Fibroblast of upper back skin (primary cell): ENCODE results near the gene KIF16B.
"Not testable (repeated sequence)": the region's sequence is repeated elsewhere in the genome, so short reads cannot be mapped to it uniquely, and the experiment has no call there.

ENCODE experiments used
- DNase-seq: peaks from one replicate; pipeline ENCODE4 v3.0.0-alpha.2; 2013

KIF16B gene

DNA sequence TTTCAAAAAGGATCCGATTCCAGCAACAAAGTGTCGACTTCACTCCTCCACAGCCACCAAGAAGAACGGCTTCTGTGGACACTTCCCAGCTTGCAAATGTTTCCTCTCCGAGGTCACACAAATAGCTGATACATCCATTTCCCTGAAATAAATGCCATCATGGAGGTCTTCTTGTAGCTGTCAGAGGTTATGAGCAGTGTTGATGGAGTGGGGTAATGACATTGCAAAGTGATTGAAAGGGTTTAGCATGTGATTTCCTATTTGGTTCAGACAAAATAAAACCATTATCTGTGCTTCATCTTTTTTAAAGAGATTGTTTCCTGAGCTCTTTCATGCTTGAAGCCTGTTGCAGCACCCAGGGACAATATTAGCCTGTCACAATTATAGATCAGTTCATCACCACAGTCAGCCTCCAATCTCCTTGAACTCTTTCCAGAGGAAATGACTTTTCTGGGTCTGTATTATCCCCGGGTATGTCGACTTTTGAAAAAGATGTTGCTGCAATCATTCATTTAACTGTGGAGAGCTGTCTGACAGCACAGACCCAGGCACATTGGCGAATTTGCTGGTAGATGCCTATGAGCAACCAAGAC lies 16.9 kb upstream of the KIF16B start:
- DNase-seq = no peak

DNA sequence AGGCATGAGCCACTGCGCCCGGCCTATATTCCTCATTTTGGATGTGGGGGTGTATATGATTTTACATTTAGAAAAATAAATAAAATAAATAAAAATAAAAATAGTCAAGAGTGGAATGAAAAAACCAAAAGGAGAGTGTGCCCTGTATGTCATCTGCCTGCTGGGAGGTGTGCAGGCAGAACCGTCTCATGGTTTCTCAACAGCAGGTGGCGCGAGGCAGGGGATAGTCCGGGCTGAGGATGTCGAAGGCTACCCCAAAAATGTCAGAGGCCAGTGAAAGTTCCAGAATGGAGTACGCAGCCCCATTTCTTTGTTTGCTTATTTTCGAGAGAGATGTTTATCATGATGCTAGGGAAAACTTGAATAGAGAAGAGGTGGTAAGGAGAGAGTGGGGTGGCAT lies 16.4 kb upstream of the KIF16B start:
- DNase-seq = no peak

DNA sequence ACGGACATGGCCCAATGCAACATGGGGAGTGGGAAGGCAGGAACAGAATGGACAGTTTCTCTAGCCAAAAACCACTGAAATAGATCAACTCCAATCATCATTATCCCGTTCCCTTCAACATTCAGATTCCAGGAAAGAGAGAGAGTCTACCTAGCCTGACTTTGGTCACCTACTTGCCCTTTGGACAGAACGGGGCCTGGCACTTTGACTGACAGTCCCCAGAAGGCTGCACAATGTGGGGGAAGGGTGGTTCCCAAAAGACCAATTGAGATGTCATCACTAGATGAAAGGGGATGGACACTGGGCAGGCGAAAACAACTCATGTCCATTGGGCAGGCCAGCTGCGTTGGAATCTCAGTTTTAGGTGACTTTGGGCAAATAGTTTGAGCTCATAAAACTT lies 15.0 kb upstream of the KIF16B start:
- no peak for DNase-seq

DNA sequence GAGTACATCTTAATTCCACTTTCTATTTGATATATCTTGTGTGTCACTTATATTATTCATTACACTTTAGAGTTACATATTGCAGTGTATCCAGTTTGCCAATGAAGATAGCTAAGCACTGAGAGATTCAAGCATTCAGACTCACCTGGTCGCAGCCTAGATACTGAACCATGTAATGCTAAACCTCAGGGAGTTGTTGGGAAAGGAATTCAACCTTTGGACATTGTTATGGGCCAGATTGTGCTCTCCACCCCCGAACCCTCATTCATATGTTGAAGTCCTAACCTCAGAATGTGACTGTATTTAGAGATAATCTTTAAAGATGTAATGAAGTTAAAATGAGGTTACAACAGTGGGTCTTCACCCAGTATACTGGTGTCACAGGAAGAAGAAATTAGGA lies 13.8 kb upstream of the KIF16B start:
- no peak for DNase-seq

DNA sequence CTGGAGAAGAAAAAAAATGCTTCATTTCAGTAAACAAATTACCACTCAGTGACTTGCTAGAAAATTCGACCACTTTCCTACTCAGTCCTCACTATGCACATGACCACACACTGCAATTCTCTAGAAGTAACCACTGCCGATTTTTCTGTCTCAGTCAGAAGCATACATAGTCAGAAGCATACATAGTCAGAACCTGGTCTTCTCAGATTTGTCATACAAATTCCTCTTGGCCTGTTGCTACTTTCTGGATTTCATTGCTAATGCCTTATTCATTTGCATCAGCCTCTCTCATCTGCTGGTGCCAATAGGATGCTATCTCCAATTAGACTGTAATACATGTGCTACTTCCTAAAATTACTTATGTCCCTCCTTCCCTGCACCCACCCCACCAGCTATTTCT lies 10.2 kb upstream of the KIF16B start:
- DNase-seq = peak; percentile 7

DNA sequence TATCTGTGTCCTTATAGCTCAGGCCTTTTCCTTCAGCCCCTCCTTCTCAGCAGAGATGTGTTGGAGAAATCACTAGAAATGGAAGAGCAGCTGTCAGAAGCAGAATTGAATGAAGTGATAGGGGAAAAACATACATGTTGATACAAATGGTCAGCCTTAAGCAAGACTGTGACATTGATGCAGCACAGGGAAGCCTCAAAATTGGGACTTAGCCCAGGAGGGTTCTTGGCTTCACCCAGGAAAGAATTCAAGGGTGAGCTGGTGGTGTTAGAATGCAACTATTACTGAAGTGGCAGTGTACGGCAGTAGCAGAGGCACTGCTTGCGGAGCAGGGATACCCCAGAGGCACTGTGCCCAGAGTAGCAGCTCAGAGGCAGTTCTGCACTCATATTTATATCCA lies 8.0 kb upstream of the KIF16B start:
- DNase-seq = no peak

DNA sequence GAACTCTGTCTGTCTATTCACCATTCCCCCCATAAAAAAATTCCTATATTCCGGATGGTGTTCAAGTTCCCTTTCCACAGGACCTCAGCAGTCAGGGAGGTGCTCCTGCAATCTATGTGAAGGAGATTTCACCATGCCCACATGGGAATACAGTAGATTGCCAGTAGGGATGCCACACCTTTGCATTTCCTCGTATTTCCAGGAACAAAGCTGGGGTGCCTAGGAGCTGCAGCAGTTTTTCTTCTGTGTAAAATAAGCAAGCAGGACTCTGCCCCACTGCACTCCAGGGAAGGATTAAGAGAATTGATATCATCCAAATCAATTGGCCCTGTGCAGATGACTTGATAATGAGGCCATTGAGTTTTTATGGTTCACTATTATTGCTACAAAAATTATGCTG lies 7.4 kb upstream of the KIF16B start:
- no peak for DNase-seq

DNA sequence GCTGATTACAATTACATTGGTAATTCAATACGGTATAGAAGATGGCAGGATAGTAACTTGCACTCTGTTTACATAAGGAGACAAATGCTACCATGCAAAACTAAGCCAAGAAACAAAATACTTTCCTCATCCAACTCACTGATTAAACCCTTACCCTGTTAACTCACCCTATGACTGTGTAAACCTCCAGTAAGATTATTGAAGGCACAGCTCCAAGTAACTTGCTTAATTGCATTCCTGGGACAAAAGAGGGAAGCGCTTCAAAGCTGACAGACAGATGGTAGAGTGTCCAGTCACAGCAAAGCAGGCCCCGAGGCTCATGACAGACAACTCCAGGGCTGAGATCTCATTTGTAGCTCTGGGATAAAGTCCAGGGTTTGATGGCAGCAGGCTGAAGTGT lies 6.9 kb upstream of the KIF16B start:
- DNase-seq = peak; percentile 80

DNA sequence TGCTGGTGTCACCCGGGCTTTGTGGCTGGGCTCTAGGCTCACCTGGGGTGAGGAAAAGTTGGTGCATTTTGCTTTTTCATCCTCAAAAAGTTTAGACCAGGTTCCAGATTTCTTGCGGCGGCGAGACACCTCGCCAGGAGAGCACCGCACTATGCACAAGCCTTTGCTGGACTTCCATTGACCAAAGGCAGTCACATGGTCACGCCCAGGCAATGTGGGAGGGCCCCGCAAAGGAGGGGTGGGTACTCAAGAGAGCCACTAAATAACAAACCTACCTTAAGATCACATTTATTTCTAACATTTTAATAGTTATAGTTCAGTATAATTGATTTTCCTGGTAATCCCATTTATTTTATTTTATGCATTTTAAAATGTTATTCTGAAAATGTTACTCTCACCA lies 3.0 kb upstream of the KIF16B start:
- DNase-seq = no peak

DNA sequence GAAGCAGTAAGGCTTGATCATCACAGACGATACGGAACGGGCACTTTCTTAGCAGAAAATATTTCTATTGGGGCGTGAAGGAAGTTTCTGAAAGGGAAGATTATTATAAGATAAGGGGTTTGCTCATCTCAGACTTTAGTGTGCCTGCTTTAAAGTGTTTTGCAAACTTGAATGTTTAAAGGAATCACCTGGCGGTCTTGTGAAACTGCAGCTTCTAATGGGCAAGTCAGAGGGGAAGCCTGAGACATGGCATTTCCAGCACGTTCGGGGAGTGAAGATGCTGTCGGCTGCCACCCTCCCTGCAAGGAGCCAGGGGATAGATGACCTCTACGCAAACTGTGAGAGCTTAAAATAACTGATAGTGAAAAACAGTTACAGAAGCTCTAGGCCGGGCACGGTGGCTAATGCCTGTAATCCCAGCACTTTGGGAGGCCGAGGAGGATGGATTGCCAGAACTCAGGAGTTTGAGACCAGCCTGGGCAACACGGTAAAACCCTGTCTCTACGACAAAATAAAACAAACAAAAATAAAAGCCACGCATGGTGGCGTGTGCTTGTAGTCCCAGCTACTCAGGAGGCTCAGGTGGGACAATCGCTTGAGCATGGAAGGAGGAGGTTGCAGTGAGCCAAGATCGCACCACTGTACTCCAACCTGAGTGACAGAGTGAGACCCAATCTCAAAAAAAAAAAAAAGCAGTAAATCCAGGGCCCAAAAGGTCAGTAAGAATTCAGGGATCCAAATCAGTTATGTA lies 2.3 kb upstream of the KIF16B start:
- DNase-seq = no peak

DNA sequence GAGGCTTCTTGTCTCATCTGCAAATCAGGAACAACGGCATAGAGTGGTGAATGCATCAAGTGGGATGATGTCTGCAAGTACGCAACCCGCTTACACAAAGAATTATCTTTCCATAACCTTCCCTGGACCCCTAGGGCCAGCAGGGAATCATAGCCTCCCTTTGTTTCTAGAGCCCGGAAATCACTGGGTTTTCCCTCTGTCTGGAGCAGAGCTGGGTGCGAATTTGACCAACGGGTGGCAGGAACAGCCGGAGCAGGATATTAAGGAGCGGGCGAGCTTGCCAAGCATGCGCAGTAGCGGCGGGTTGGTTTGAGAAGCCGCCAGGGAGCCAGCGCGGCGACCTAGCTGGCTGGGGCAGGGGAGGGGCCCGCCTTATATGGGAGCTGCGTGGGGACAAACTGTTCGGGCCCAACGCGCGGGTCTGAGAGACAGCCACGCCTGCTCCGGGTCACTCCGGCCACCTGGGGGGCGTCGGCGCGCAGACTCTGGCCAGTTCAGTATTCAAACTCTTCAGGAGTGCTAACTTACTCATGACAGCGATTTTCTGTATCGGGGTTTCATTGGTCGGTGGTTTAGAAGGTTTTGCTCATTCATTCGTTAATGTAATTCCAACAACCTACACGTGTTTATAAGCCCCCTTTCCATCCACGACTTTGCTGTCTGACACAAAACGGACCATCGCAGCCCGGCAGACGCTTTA lies 1.6 kb upstream of the KIF16B start:
- peak; percentile 71 for DNase-seq

DNA sequence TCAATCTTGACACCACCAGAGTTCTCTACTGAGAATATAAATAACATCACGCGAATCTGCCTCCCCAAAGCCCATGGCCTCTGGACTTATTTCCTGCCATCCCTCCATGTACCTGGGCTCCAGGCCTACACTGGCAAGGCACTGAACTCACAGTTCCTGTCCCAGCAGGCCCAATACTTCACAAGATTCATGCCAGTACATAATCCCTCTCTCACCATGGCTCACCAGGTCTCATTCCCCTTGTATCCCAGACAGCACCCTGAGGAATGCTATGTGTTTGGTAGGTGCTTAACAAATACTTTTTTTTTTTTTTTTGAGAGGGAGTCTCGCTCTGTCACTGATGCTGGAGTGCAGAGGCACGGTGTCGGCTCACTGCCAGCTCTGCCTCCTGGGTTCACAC lies 1.9 kb downstream of the KIF16B start:
- DNase-seq = no peak

DNA sequence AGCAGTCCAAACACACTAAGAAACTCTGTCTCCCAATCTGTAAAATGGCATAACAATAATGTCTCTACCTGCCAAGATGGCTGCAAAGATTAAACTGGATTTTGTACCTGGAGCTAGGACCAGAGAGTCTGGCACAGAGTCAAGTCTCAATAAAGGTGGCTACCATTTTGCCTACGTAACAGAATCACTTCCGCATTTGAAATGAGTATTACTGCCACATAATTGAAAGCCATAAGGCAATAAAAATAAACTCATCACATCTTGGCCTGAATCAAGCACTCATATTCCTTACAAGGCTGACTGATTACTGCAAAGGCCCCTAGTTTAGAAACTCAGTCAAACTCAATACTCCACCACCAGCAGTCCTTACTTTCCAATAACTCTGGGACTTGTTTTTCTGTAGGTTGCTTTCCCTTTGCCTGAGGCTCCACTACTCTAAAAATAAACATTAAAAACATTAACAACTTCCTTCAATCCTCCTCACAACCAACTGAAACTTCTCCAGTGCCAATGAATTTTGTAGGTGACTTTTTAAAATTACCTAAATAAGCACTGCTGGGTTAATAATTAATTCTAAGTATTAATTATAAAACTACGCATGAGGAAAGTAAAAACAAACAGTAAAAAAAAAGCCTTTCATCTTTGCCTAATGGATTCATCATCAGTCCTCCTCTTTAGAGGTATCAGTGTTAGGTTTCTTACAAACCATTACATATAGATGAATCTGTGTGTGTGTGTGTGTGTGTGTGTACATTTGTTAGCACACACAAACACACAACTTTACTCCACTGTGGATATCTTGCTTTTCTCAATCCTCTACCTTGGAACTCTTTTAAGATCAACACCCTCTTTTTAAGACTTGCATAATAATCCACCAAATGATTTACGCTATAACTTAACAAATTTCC lies 3.7 kb downstream of the KIF16B start:
- no peak for DNase-seq

DNA sequence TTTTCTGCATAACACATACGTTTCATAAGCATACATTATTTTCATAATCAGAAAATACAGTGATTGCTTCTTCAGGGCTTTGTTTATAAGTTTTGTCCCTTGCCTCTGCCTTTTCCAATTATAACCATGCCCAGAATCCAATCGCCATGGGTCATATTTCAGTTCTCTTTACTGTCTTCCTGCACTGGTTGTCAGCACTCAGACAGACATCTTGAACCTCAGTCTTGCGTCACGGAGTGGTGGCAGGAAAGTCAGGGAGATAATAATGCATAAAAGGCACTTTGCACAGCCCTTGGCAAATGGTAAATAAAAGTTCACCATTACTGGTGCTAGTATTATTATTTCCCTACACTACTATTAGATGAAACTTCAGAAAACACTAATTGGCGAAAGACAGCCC lies 7.2 kb downstream of the KIF16B start:
- DNase-seq = no peak

DNA sequence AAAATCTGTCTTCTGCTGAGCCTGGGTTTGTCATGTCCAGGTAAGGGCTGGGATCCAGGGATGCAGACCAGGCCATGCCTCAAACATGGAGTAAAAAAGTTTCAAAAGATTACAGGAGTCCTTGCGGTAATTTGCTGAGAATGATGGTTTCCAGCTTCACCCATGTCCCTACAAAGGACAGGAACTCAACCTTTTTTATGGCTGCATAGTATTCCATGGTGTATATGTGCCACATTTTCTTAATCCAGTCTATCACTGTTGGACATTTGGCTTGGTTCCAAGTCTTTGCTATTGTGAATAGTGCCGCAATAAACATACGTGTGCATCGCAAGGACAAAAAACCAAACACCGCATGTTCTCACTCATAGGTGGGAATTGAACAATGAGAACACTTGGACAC lies 9.2 kb downstream of the KIF16B start:
- DNase-seq = not testable (repeated sequence)

DNA sequence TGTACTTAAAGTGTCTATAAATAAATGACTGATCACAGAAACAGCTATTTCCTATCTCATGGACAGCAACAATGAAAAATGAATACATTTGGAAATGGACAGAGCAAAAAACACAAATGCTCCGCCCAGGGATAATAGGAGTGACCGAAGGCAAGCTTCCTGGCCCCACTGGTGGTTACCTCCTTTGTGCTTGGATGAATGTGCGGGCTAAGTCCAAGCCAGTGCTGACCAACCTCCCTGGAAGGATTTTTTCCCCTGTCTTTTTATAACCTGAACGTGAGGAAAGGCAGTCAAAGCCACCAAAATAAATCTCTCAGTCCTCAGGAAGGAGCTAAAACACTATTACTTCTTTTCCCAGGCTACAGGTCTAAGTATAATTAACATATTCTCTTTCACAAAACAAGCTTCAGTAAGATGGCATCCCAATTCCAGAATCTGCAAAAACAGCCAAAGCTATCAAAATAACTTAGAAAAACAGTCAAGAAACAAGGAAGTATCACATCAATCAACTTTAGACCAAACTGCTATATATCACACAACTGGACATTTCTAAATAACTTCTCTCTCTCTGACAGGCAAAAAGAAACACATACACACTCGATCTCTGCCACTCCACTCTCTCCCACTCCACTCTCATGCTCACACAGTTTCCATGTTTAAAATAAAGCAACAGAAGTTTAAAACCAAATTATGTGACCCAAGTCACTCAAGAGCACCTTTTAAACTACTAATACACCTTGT lies 10.0 kb downstream of the KIF16B start:
- no peak for DNase-seq

DNA sequence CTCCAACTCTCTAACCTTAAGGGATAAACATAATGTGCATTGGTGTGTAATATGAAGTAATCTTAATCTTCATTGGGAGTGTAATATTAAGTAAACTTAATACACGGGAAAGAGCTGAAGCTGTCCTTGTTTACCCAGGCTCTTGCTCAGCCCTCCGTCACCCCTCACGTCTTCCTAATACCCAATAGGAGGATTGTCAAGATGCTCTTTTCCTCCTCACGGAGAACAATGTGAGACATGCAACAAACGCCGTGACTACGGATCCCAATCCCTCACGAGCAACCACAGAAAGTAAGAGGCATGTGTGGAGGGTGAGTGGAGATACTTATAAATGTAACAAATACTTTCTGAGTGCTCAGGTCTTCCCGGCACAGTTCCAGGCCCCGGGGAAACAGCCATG lies 11.0 kb downstream of the KIF16B start:
- no peak for DNase-seq

DNA sequence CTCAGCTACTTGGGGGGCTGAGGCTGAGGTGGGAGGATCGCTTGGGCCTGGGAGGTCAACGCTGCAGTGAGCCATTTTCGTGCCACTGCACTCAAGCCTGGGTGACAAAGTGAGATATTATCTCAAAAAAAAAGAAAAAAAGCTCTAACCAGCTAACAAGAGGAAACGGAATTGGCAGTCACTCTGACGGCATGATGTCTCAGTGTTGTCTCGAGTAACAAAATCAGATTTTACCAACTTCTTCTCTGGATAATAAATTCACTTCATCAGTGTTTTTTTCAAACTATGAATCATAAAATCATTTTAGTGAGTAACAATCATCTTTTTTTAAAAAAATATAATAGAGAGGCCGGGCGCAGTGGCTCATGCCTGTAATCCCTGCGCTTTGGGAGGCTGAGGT lies 12.6 kb downstream of the KIF16B start:
- no peak for DNase-seq

DNA sequence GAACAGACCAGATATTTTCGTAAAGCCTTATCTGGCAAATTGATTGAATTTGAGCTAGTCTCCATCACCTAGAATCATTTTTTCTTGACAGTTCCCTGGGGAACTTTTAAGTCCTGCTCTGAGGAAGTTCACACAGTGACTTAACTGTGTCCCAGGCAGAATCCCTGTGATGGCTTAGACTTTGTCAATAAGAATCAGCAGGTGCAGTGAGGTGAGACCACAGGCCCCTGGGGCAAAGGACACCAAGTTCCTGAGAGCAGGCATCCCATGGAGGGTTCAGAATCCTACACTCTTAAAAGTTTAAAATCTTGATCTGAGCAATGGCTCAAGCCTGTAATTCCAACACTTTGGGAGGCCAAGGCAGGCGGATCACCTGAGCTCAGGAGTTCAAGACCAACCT lies 13.0 kb downstream of the KIF16B start:
- no peak for DNase-seq

DNA sequence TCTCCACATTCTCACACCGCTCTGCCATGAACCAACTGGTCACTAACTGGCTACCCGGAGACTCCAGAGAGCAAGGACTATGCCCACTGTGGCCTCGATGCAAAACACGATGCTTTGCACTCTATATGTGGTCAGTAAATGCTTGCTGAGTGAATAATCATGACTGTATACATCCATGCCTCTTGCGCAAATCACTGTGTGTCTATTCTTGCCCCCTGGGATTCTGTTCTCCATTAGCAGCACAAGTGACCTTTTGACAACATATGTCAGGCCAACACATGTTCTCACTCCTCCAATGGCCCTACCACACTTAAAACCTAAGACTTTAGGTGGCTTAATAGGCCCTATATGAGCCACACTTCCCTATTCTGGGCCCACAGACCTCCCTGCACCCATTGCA lies 16.9 kb downstream of the KIF16B start:
- DNase-seq = peak; percentile 55

DNA sequence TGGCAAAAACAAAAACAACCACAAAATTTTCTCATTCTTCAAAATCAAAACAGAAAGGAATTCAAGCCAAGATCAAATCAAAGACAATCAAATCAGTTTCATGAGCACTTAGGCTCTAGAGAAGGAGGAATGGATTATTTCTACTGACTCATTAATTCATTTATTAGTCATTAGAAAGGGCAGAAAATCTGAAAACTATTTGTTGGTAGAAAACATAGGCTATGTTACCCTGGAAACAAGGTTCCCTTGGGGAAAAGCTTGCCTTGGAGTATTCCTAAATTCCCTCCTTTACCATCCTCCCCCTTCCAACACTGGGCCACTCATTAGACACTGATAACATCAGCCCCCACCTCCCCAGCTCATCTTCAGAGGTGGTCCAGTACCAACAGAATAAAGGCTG lies 17.5 kb downstream of the KIF16B start:
- DNase-seq = peak; percentile 15

DNA sequence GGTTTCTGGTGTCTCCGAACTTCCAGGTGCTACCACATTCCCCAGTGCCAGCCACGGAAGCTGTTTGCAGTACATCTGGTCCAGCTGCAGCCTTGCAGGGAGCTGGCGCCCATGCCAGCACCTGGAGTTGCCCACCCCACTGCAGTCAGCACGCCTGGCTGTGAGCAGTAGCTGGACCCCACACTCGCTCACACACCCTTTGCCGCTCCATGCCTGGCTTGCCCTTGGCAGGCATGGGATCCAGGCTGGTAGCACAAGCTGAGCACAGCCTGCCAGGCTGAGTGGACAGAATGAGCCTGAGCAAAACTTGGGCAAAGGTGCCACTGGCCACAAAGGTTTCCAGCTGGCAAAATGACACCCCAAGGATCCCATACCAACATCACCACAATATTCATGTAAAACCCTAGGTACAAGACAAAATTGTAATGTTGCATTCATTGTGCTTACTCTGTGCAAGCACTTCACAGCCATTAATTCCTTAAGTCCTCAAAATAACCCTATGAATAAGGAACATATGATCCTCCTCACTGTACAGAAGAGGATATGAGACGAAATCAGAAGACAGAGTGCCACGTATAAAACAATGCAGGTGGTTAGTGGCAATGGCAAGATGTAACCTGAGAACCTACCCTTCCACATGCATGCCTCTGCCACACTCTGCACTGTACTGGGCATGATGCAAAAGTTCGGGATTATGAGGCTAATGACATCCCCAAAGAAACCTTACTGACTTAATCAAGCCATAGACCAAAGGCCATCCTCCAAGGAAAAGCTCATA lies 18.3 kb downstream of the KIF16B start:
- DNase-seq = no peak
